GM23248 (cell line): ENCODE measurements around the gene ABCD1.

ENCODE experiments used
- EZH2 ChIP-seq: fragments of 200-600 bp; sonication (generic); IDR thresholded peaks from 2 replicates; pipeline ENCODE4 v1.6.1; 2018; ENCODE audit warnings: antibody characterized with exemption, mild to moderate bottlenecking; ENCODE audit not compliant: insufficient read depth, poor library complexity, severe bottlenecking
- EZH2phosphoT487 ChIP-seq: fragments of 200-600 bp; sonication (generic); IDR thresholded peaks from 2 replicates; pipeline ENCODE4 v1.6.1; 2018; ENCODE audit warnings: antibody characterized with exemption, moderate library complexity, mild to moderate bottlenecking, low read depth; ENCODE audit not compliant: insufficient read depth

- no peak for TF ChIP-seq EZH2
- TF ChIP-seq EZH2phosphoT487 = no peak
These were observed 68.6 kb downstream of the ABCD1 start for GRCh38 chrX:153793291-153793690.
